K562 (cell line): ENCODE measurements around the gene MYCBPAP. TPM values are rescaled to one million over a fixed set of nuclear protein-coding genes. Genes with fewer than 3 reads are reported as not detected.

ENCODE experiments used
- ESRRA ChIP-seq: fragments of 450-650 bp; IDR thresholded peaks from 2 replicates; pipeline ENCODE4 v1.6.1; 2014; ENCODE audit warnings: low read depth, mild to moderate bottlenecking, moderate library complexity, borderline replicate concordance
- HCFC1 ChIP-seq: IDR thresholded peaks from 2 replicates; pipeline ENCODE4 v1.6.1; 2012; ENCODE audit warnings: low read depth, low read length, improper control_type of control experiment
- JUND ChIP-seq, 2 experiments: IDR thresholded peaks; 2 replicates in 1 of 2; 3 replicates in 1 of 2; pipeline ENCODE4 v1.6.1; 2011; ENCODE audit warnings: borderline replicate concordance in 2 of 2, low read depth in 2 of 2, low read length in 2 of 2, improper control_type of control experiment in 1 of 2, missing biosample characterization in 1 of 2, missing genetic modification characterization in 1 of 2, missing genetic modification reagents in 1 of 2
- LARP7 ChIP-seq: fragments of 450-650 bp; IDR thresholded peaks from 2 replicates; pipeline ENCODE4 v1.6.1; 2016
- MAFF ChIP-seq: IDR thresholded peaks from 2 replicates; pipeline ENCODE4 v1.6.1; 2012; ENCODE audit warnings: low read length, improper control_type of control experiment
- MYC ChIP-seq, 2 experiments: fragments of 250-450 bp in 1 of 2; sonication (Bioruptor Pico) in 1 of 2; IDR thresholded peaks; 2 replicates each; pipeline versions ENCODE4 v1.5.1 to v1.6.1; 2012 to 2021; ENCODE audit warnings: low read depth in 2 of 2, borderline replicate concordance in 1 of 2, improper control_type of control experiment in 1 of 2, low read length in 1 of 2, mild to moderate bottlenecking in 1 of 2, moderate library complexity in 1 of 2
- NR4A1 ChIP-seq, 2 experiments: fragments of 250-450 bp in 1 of 2; fragments of 450-650 bp in 1 of 2; sonication (Bioruptor Pico) in 1 of 2; IDR thresholded peaks; 2 replicates each; pipeline versions ENCODE4 v1.4.0 to v1.6.1; 2016 to 2020; ENCODE audit warnings: mild to moderate bottlenecking in 2 of 2, missing compliant biosample characterization in 1 of 2, missing genetic modification characterization in 1 of 2, moderate library complexity in 1 of 2
- NRF1 ChIP-seq, 2 experiments: fragments of 450-650 bp; IDR thresholded peaks in 1 of 2; conservative IDR thresholded peaks in 1 of 2; 2 replicates each; pipeline ENCODE4 v1.6.1; 2014; ENCODE audit warnings: mild to moderate bottlenecking in 2 of 2
- POLR2A ChIP-seq: fragments of 450-650 bp; conservative IDR thresholded peaks from 2 replicates; pipeline ENCODE4 v1.6.1; 2016
- PRPF4 ChIP-seq: fragments of 200-400 bp; formaldehyde crosslinking; IDR thresholded peaks from one replicate; pipeline ENCODE4 v1.6.1; 2017; ENCODE audit warnings: low read length, low read depth, mild to moderate bottlenecking; ENCODE audit not compliant: insufficient read depth, poor library complexity, severe bottlenecking
- RB1 ChIP-seq: fragments of 450-650 bp; IDR thresholded peaks from 2 replicates; pipeline ENCODE4 v1.6.1; 2017; ENCODE audit warnings: low read depth, mild to moderate bottlenecking
- RFX1 ChIP-seq: fragments of 450-650 bp; IDR thresholded peaks from 2 replicates; pipeline ENCODE4 v1.6.1; 2016; ENCODE audit warnings: mild to moderate bottlenecking, moderate library complexity
- SREBF2 ChIP-seq: sonication (generic); formaldehyde crosslinking; IDR thresholded peaks from 2 replicates; pipeline ENCODE4 v1.4.0; 2020; ENCODE audit warnings: mild to moderate bottlenecking, missing genetic modification reagents
- ZEB2 ChIP-seq: fragments of 450-650 bp; IDR thresholded peaks from 2 replicates; pipeline ENCODE4 v1.6.1; 2016
- ZNF184 ChIP-seq: sonication (generic); formaldehyde crosslinking; IDR thresholded peaks from 2 replicates; pipeline ENCODE4 v1.5.0; 2020; ENCODE audit warnings: missing genetic modification reagents
- ZNF253 ChIP-seq: fragments of 250-450 bp; sonication (Bioruptor Pico); conservative IDR thresholded peaks from 2 replicates; pipeline ENCODE4 v1.6.1; 2021; ENCODE audit warnings: mild to moderate bottlenecking
- ZNF644 ChIP-seq: fragments of 200-800 bp; sonication (Bioruptor generic); IDR thresholded peaks from 2 replicates; pipeline ENCODE4 v1.6.1; 2016; ENCODE audit warnings: low read depth, missing genetic modification characterization, missing compliant biosample characterization
- ZNF780A ChIP-seq: fragments of 250-450 bp; sonication (Bioruptor Pico); IDR thresholded peaks from 2 replicates; pipeline ENCODE4 v1.5.0; 2021; ENCODE audit warnings: mild to moderate bottlenecking
- ZZZ3 ChIP-seq: fragments of 450-650 bp; IDR thresholded peaks from 2 replicates; pipeline ENCODE4 v1.6.1; 2016; ENCODE audit warnings: antibody characterized with exemption, mild to moderate bottlenecking, moderate library complexity
- polyA plus RNA-seq, 8 experiments: library from polyadenylated mRNA; depleted of rRNA in 4 of 8; stranded (reverse) in 5 of 8; unstranded in 3 of 8; fragments of >200 nt; fragmentation: Nextera tagmentation in 2 of 8; fragmentation: Illumina TruSeq in 1 of 8; extraction: Ambion mirVana in 2 of 8; extraction: Trizol in 1 of 8; gene quantifications; 2 replicates each; pipeline versions ENCODE4 v1.2.1 to v1.2.3, GENCODE V29; 2011 to 2014; ENCODE audit warnings: inconsistent platforms in 1 of 8, missing spikeins in 1 of 8
- total RNA-seq, 7 experiments: library from RNA; depleted of rRNA in 6 of 7; stranded (reverse); fragments of >200 nt in 6 of 7; fragmentation: Illumina TruSeq in 2 of 7; extraction: Trizol in 2 of 7; gene quantifications; 2 replicates each; pipeline versions ENCODE4 v1.2.1 to v1.2.3, GENCODE V29; 2011 to 2021; ENCODE audit warnings: low replicate concordance in 1 of 7
- TF ChIP-seq, protein P1 (sequence below): fragments of 150-350 bp; IDR thresholded peaks from 2 replicates; pipeline ENCODE4 v1.6.1; 2014; ENCODE audit warnings: low read depth, mild to moderate bottlenecking, low read length, borderline replicate concordance
- TF ChIP-seq, protein P2 (sequence below): fragments of 250-450 bp; sonication (Bioruptor Pico); IDR thresholded peaks from 2 replicates; pipeline ENCODE4 v1.8.0; 2022; ENCODE audit warnings: inconsistent platforms
- TF ChIP-seq, protein P3 (sequence below): fragments of 450-650 bp; formaldehyde crosslinking; IDR thresholded peaks from 2 replicates; pipeline ENCODE4 v1.4.0; 2020; ENCODE audit warnings: mild to moderate bottlenecking, moderate library complexity

Gene MYCBPAP
- total and polyA plus RNA-seq, 9 of the 15 experiments (the other 6 are each of a cell fraction or from before 2014, with no cell fraction given) = not detected

DNA sequence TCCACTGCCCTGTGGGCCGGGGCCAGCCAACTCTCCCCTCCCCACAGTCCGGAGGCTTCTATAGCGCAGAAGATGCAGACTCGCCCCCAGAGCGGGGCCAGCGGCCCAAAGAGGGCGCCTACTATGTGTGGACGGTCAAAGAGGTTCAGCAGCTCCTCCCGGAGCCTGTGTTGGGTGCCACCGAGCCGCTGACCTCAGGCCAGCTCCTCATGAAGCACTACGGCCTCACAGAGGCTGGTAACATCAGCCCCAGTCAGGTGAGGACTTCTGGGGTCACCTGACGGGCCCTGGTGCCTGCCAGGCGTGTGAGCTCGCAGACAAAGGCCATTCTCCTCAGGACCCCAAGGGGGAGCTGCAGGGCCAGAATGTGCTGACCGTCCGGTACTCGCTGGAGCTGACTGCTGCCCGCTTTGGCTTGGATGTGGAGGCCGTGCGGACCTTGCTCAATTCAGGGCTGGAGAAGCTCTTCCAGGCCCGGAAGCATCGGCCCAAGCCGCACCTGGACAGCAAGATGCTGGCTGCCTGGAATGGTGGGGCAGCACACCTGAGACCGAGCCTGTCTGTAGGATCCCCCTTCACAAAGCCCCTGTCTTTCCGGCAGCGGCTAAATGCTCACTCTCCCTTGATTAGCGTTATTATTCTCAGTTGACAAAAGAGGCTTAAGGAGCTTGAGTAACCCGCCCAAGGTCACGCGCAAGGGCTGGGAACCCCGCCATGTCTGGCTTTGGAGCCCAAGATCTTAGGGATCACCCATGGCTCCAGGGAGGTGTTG lies 42.6 kb downstream of the MYCBPAP start (continued):
- TF ChIP-seq, protein P1, sequence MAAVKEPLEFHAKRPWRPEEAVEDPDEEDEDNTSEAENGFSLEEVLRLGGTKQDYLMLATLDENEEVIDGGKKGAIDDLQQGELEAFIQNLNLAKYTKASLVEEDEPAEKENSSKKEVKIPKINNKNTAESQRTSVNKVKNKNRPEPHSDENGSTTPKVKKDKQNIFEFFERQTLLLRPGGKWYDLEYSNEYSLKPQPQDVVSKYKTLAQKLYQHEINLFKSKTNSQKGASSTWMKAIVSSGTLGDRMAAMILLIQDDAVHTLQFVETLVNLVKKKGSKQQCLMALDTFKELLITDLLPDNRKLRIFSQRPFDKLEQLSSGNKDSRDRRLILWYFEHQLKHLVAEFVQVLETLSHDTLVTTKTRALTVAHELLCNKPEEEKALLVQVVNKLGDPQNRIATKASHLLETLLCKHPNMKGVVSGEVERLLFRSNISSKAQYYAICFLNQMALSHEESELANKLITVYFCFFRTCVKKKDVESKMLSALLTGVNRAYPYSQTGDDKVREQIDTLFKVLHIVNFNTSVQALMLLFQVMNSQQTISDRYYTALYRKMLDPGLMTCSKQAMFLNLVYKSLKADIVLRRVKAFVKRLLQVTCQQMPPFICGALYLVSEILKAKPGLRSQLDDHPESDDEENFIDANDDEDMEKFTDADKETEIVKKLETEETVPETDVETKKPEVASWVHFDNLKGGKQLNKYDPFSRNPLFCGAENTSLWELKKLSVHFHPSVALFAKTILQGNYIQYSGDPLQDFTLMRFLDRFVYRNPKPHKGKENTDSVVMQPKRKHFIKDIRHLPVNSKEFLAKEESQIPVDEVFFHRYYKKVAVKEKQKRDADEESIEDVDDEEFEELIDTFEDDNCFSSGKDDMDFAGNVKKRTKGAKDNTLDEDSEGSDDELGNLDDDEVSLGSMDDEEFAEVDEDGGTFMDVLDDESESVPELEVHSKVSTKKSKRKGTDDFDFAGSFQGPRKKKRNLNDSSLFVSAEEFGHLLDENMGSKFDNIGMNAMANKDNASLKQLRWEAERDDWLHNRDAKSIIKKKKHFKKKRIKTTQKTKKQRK = no peak
- TF ChIP-seq RB1 (peak; percentile 52; the same call in 1 of the 2 replicates), SREBF2 (no peak), ESRRA (peak; percentile 22; the same call in 1 of the 2 replicates), POLR2A (no peak), NR4A1 (CRISPR knock-in tag; IDR thresholded peaks at IDR 0.05) (no peak), NR4A1 (tag; IDR thresholded peaks at IDR 0.05) (no peak), RFX1 (no peak), ZZZ3 (no peak), ZEB2 (no peak), ZNF184 (no peak), NRF1 (conservative IDR thresholded peaks at IDR 0.05 in 1 of 2, IDR thresholded peaks at IDR 0.05 in 1 of 2) (no peak), HCFC1 (peak; percentile 16; the same call in 1 of the 2 replicates), JUND (IDR thresholded peaks at IDR 0.05; ENCODE audit: borderline replicate concordance, low read depth, low read length) (peak; percentile 61; the same call in 1 of the 2 replicates), JUND (tag; IDR thresholded peaks at IDR 0.05; ENCODE audit: borderline replicate concordance, low read depth, low read length) (no peak), LARP7 (no peak), ZNF253 (no peak), MYC (IDR thresholded peaks at IDR 0.05; ENCODE audit: low read depth, low read length) (peak; percentile 63), MYC (CRISPR knock-in tag; IDR thresholded peaks at IDR 0.05; ENCODE audit: borderline replicate concordance, low read depth) (no peak), PRPF4 (no peak), ZNF780A (no peak), ZNF644 (tag) (no peak), MAFF (no peak)
- TF ChIP-seq, protein P2, sequence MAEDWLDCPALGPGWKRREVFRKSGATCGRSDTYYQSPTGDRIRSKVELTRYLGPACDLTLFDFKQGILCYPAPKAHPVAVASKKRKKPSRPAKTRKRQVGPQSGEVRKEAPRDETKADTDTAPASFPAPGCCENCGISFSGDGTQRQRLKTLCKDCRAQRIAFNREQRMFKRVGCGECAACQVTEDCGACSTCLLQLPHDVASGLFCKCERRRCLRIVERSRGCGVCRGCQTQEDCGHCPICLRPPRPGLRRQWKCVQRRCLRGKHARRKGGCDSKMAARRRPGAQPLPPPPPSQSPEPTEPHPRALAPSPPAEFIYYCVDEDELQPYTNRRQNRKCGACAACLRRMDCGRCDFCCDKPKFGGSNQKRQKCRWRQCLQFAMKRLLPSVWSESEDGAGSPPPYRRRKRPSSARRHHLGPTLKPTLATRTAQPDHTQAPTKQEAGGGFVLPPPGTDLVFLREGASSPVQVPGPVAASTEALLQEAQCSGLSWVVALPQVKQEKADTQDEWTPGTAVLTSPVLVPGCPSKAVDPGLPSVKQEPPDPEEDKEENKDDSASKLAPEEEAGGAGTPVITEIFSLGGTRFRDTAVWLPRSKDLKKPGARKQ (CRISPR knock-in tag) = no peak
- TF ChIP-seq, protein P3, sequence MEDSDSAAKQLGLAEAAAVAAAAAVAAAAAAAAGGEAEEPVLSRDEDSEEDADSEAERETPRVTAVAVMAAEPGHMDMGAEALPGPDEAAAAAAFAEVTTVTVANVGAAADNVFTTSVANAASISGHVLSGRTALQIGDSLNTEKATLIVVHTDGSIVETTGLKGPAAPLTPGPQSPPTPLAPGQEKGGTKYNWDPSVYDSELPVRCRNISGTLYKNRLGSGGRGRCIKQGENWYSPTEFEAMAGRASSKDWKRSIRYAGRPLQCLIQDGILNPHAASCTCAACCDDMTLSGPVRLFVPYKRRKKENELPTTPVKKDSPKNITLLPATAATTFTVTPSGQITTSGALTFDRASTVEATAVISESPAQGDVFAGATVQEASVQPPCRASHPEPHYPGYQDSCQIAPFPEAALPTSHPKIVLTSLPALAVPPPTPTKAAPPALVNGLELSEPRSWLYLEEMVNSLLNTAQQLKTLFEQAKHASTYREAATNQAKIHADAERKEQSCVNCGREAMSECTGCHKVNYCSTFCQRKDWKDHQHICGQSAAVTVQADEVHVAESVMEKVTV (CRISPR knock-in tag) = peak; percentile 75
